HG03575 (cell line): ENCODE data around the gene CADPS.
"Not testable (repeated sequence)": the region's sequence is repeated elsewhere in the genome, so short reads cannot be mapped to it uniquely, and the experiment has no call there.

Experiments used
- ATAC-seq: cut with Tn5 transposase; IDR thresholded peaks from one replicate; pipeline ENCODE4 v1.9.1; 2021; ENCODE audit not compliant: unreplicated experiment, insufficient number of reproducible peaks, low FRiP score; ENCODE audit errors: extremely low read depth

The CADPS gene

GRCh38 chr3:62586356-62586755, 288.9 kb downstream of the CADPS start:
- no peak for ATAC-seq

- no peak for ATAC-seq
Measured at GRCh38 chr3:62585861-62586260, 289.4 kb downstream of the CADPS start.

- no peak for ATAC-seq
Measured at GRCh38 chr3:62584636-62585035, 290.6 kb downstream of the CADPS start.

- ATAC-seq: no peak
Measured at GRCh38 chr3:62582495-62583172, 292.6 kb downstream of the CADPS start.

- ATAC-seq: not testable (repeated sequence)
Measured at GRCh38 chr3:62580485-62580884, 294.7 kb downstream of the CADPS start.

GRCh38 chr3:62577153-62577552, 298.1 kb downstream of the CADPS start:
- ATAC-seq: no peak

- no peak for ATAC-seq
Measured at GRCh38 chr3:62574266-62574898, 300.8 kb downstream of the CADPS start.

GRCh38 chr3:62571916-62572315, 303.3 kb downstream of the CADPS start:
- no peak for ATAC-seq

- no peak for ATAC-seq
Measured at GRCh38 chr3:62570888-62571287, 304.3 kb downstream of the CADPS start.

GRCh38 chr3:62569609-62570008, 305.6 kb downstream of the CADPS start:
- ATAC-seq: no peak

- ATAC-seq: no peak
Measured at GRCh38 chr3:62567097-62568021, 307.9 kb downstream of the CADPS start.

GRCh38 chr3:62566022-62566557, 309.1 kb downstream of the CADPS start:
- no peak for ATAC-seq

- ATAC-seq: no peak
Measured at GRCh38 chr3:62562596-62562995, 312.6 kb downstream of the CADPS start.

GRCh38 chr3:62562017-62562416, 313.2 kb downstream of the CADPS start:
- ATAC-seq: no peak

GRCh38 chr3:62559831-62560445, 315.3 kb downstream of the CADPS start:
- ATAC-seq: no peak

- no peak for ATAC-seq
Measured at GRCh38 chr3:62558549-62559112, 316.6 kb downstream of the CADPS start.

- ATAC-seq: no peak
Measured at GRCh38 chr3:62557983-62558382, 317.2 kb downstream of the CADPS start.

GRCh38 chr3:62557450-62557849, 317.8 kb downstream of the CADPS start:
- no peak for ATAC-seq
